ENCODE results near the gene YRDC. TPM values are rescaled to one million over a fixed set of nuclear protein-coding genes. Genes with fewer than 3 reads are reported as not detected.

Gene YRDC
- total and polyA plus RNA-seq, 9 of the 15 experiments (the other 6 are each of a cell fraction or from before 2014, with no cell fraction given): 11.1 to 58.5 (median 49.8) TPM

GRCh38 chr1:37764414-37764825, 43.6 kb downstream of the YRDC start (continued):
- TF ChIP-seq RCOR1 (IDR thresholded peaks at IDR 0.05; ENCODE audit: borderline replicate concordance in 1 of 2, low read depth in 2 of 2, low read length in 2 of 2) (peak in 1 of 2 experiments; percentile 97; a peak in 2 of 4 replicates), SIN3A (IDR thresholded peaks at IDR 0.05; ENCODE audit: borderline replicate concordance in 2 of 2, control insufficient read depth in 1 of 2, low read depth in 2 of 2, low read length in 2 of 2) (peak; percentile 97 to 100), HBP1 (CRISPR knock-in tag; IDR thresholded peaks at IDR 0.05) (peak; percentile 84), ZNF589 (CRISPR knock-in tag; IDR thresholded peaks at IDR 0.05; ENCODE audit: low read depth) (peak; percentile 81; the same call in 1 of the 2 replicates), SMC3 (conservative IDR thresholded peaks at IDR 0.05; ENCODE audit: insufficient read depth, low read depth, low read length) (0 out of 2 replicates have a peak, but pooled peaks have one; percentile 1), E2F1 (CRISPR knock-in tag; IDR thresholded peaks at IDR 0.05) (peak; percentile 99), ARID2 (IDR thresholded peaks at IDR 0.05) (no peak), GABPA (tag; conservative IDR thresholded peaks at IDR 0.05; ENCODE audit: low read depth) (no peak), ZNF232 (CRISPR knock-in tag; IDR thresholded peaks at IDR 0.05) (peak; percentile 99), ZNF511 (CRISPR knock-in tag; IDR thresholded peaks at IDR 0.05) (peak; percentile 100), CHAMP1 (IDR thresholded peaks at IDR 0.05) (peak; percentile 87; the same call in 1 of the 2 replicates)
- TF ChIP-seq, protein P1, sequence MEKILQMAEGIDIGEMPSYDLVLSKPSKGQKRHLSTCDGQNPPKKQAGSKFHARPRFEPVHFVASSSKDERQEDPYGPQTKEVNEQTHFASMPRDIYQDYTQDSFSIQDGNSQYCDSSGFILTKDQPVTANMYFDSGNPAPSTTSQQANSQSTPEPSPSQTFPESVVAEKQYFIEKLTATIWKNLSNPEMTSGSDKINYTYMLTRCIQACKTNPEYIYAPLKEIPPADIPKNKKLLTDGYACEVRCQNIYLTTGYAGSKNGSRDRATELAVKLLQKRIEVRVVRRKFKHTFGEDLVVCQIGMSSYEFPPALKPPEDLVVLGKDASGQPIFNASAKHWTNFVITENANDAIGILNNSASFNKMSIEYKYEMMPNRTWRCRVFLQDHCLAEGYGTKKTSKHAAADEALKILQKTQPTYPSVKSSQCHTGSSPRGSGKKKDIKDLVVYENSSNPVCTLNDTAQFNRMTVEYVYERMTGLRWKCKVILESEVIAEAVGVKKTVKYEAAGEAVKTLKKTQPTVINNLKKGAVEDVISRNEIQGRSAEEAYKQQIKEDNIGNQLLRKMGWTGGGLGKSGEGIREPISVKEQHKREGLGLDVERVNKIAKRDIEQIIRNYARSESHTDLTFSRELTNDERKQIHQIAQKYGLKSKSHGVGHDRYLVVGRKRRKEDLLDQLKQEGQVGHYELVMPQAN (IDR thresholded peaks at IDR 0.05; ENCODE audit: borderline replicate concordance): peak; percentile 85
- TF ChIP-seq, protein P2, sequence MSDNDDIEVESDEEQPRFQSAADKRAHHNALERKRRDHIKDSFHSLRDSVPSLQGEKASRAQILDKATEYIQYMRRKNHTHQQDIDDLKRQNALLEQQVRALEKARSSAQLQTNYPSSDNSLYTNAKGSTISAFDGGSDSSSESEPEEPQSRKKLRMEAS (CRISPR knock-in tag; IDR thresholded peaks at IDR 0.05): peak; percentile 77
- TF ChIP-seq, protein P3, sequence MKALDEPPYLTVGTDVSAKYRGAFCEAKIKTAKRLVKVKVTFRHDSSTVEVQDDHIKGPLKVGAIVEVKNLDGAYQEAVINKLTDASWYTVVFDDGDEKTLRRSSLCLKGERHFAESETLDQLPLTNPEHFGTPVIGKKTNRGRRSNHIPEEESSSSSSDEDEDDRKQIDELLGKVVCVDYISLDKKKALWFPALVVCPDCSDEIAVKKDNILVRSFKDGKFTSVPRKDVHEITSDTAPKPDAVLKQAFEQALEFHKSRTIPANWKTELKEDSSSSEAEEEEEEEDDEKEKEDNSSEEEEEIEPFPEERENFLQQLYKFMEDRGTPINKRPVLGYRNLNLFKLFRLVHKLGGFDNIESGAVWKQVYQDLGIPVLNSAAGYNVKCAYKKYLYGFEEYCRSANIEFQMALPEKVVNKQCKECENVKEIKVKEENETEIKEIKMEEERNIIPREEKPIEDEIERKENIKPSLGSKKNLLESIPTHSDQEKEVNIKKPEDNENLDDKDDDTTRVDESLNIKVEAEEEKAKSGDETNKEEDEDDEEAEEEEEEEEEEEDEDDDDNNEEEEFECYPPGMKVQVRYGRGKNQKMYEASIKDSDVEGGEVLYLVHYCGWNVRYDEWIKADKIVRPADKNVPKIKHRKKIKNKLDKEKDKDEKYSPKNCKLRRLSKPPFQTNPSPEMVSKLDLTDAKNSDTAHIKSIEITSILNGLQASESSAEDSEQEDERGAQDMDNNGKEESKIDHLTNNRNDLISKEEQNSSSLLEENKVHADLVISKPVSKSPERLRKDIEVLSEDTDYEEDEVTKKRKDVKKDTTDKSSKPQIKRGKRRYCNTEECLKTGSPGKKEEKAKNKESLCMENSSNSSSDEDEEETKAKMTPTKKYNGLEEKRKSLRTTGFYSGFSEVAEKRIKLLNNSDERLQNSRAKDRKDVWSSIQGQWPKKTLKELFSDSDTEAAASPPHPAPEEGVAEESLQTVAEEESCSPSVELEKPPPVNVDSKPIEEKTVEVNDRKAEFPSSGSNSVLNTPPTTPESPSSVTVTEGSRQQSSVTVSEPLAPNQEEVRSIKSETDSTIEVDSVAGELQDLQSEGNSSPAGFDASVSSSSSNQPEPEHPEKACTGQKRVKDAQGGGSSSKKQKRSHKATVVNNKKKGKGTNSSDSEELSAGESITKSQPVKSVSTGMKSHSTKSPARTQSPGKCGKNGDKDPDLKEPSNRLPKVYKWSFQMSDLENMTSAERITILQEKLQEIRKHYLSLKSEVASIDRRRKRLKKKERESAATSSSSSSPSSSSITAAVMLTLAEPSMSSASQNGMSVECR (CRISPR knock-in tag; IDR thresholded peaks at IDR 0.05): peak; percentile 100
